Endothelial cell of umbilical vein (primary cell): ENCODE measurements around the gene SNAPC2. TPM values are rescaled to one million over a fixed set of nuclear protein-coding genes. Genes with fewer than 3 reads are reported as not detected.

Source experiments
- BruUV-seq: library from RNA; stranded (reverse); fragments of 400-500 nt; replicated peaks from 2 replicates; lab custom pipeline; 2021; lab: Mats Ljungman, UMichigan
- CTCF ChIA-PET: fragments of 300-600, 350-600 bp; sonication (Branson Sonifier 250); formaldehyde crosslinking; loops from one replicate; lab custom pipeline; 2021; ENCODE audit warnings: antibody characterized with exemption, inconsistent platforms; lab: Charles Lee
- POLR2A ChIA-PET: fragments of 300-600, 350-600 bp; sonication (Branson Sonifier 250); formaldehyde crosslinking; loops from one replicate; lab custom pipeline; 2021; ENCODE audit warnings: antibody characterized with exemption, inconsistent platforms; lab: Charles Lee
- DNase-seq: peaks from one replicate; pipeline ENCODE4 v3.0.0-alpha.2; 2011; ENCODE audit warnings: low read depth, low spot score
- FAIRE-seq: peaks from 2 replicates; lab custom pipeline; 2011; peaks lifted over from hg19 to GRCh38; lab: Jason Lieb, UNC
- H2AFZ ChIP-seq: 2 replicates; pipeline ENCODE4 v1.6.0; 2012; ENCODE audit warnings: low read depth, low read length, control low read depth, inconsistent platforms
- H3K27ac ChIP-seq: 2 replicates; pipeline ENCODE4 v1.5.1; 2011; ENCODE audit warnings: low read depth, mild to moderate bottlenecking, control low read depth, low read length, moderate library complexity; ENCODE audit not compliant: insufficient read depth
- H3K27me3 ChIP-seq, 2 experiments: 2 replicates each; pipeline versions ENCODE4 v1.6.0 to v1.6.1; 2011; ENCODE audit warnings: low read length in 2 of 2, mixed read lengths in 1 of 2; ENCODE audit not compliant: control insufficient read depth in 2 of 2, insufficient read depth in 2 of 2
- H3K36me3 ChIP-seq, 2 experiments: 2 replicates in 1 of 2; 3 replicates in 1 of 2; pipeline ENCODE4 v1.5.1; 2011; ENCODE audit warnings: low read length in 2 of 2, mild to moderate bottlenecking in 1 of 2, moderate library complexity in 1 of 2; ENCODE audit not compliant: control insufficient read depth in 2 of 2, insufficient read depth in 2 of 2; ENCODE audit errors: extremely low read depth in 1 of 2
- H3K4me1 ChIP-seq: 3 replicates; pipeline ENCODE4 v1.5.1; 2011; ENCODE audit warnings: mild to moderate bottlenecking, low read length; ENCODE audit not compliant: control insufficient read depth, insufficient read depth; ENCODE audit errors: extremely low read depth
- H3K4me2 ChIP-seq: 2 replicates; pipeline ENCODE4 v1.6.1; 2011; ENCODE audit warnings: low read length, control low read depth, mixed read lengths; ENCODE audit not compliant: insufficient read depth
- H3K4me3 ChIP-seq, 3 experiments: fragments of 200-600 bp in 1 of 3; sonication (generic), shearing (Covaris generic) in 1 of 3; replicated peaks in 1 of 3; 2 replicates each; pipeline ENCODE4 v1.5.1; 2011 to 2016; ENCODE audit warnings: control low read depth in 3 of 3, low read length in 3 of 3, mild to moderate bottlenecking in 2 of 3, inconsistent platforms in 1 of 3, low read depth in 1 of 3, moderate library complexity in 1 of 3; ENCODE audit not compliant: insufficient read depth in 1 of 3
- H3K79me2 ChIP-seq: 2 replicates; pipeline ENCODE4 v1.6.0; 2012; ENCODE audit warnings: low read length, inconsistent platforms; ENCODE audit not compliant: control insufficient read depth, insufficient read depth
- H3K9ac ChIP-seq: replicated peaks from 2 replicates; pipeline ENCODE3; 2011; ENCODE audit warnings: low read length, control low read depth; ENCODE audit not compliant: insufficient read depth; ENCODE audit errors: extremely low read depth
- H3K9me1 ChIP-seq: replicated peaks from 3 replicates; pipeline ENCODE4 v1.6.0; 2011; ENCODE audit warnings: mild to moderate bottlenecking, low read length; ENCODE audit not compliant: control insufficient read depth, insufficient read depth; ENCODE audit errors: extremely low read depth
- H3K9me3 ChIP-seq: replicated peaks from 2 replicates; pipeline ENCODE4 v1.5.1; 2012; ENCODE audit warnings: low read length, inconsistent platforms; ENCODE audit not compliant: control insufficient read depth, insufficient read depth
- H4K20me1 ChIP-seq: replicated peaks from 2 replicates; pipeline ENCODE3; 2011; ENCODE audit warnings: mild to moderate bottlenecking, low read length; ENCODE audit not compliant: control insufficient read depth, insufficient read depth; ENCODE audit errors: extremely low read depth
- CTCF ChIP-seq, 2 donors: IDR thresholded peaks; 1 replicate in 1 of 2; 2 replicates in 1 of 2; pipeline ENCODE4 v1.5.1; 2011; ENCODE audit warnings: low read length in 2 of 2, mild to moderate bottlenecking in 2 of 2, moderate library complexity in 2 of 2, control low read depth in 1 of 2, inconsistent platforms in 1 of 2, low read depth in 1 of 2; ENCODE audit not compliant: insufficient read depth in 1 of 2; ENCODE audit errors: extremely low read depth in 1 of 2
- EZH2 ChIP-seq: IDR thresholded peaks from 2 replicates; pipeline ENCODE4 v1.6.1; 2012; ENCODE audit warnings: borderline replicate concordance, low read depth, mild to moderate bottlenecking, moderate library complexity, low read length, inconsistent platforms; ENCODE audit not compliant: severe bottlenecking
- FOS ChIP-seq: IDR thresholded peaks from 2 replicates; pipeline ENCODE4 v1.6.1; 2011; ENCODE audit warnings: mild to moderate bottlenecking, low read length, moderate library complexity, borderline replicate concordance; ENCODE audit not compliant: insufficient read depth
- GATA2 ChIP-seq: IDR thresholded peaks from 2 replicates; pipeline ENCODE4 v1.7.0; 2011; ENCODE audit warnings: low read depth, mild to moderate bottlenecking, moderate library complexity, mixed read lengths, low read length; ENCODE audit not compliant: insufficient read length, insufficient read depth
- JUN ChIP-seq: IDR thresholded peaks from 2 replicates; pipeline ENCODE4 v1.6.1; 2011; ENCODE audit warnings: borderline replicate concordance, low read depth; ENCODE audit not compliant: insufficient read length, insufficient read depth
- MAX ChIP-seq: IDR thresholded peaks from 2 replicates; pipeline ENCODE4 v1.6.1; 2011; ENCODE audit not compliant: insufficient read depth, insufficient read length
- MYC ChIP-seq: IDR thresholded peaks from one replicate; pipeline ENCODE4 v1.6.1; 2011; ENCODE audit warnings: mild to moderate bottlenecking, low read depth, low read length
- POLR2A ChIP-seq: IDR thresholded peaks from 2 replicates; pipeline ENCODE4 v1.6.1; 2012; ENCODE audit warnings: low read depth, mild to moderate bottlenecking, control low read depth, low read length
- POLR2AphosphoS5 ChIP-seq: IDR thresholded peaks from 2 replicates; pipeline ENCODE4 v1.6.1; 2012; ENCODE audit warnings: low read depth, mild to moderate bottlenecking, control low read depth, low read length, moderate library complexity; ENCODE audit not compliant: insufficient read depth
- dilution Hi-C: fragments of 300-500 bp; cut with MboI; formaldehyde crosslinking; loops from one replicate; pipeline ENCODE4 v1.15.0; 2019; ENCODE audit warnings: low sequenced_read_pairs; ENCODE audit not compliant: extremely low pct_ligation_motif_present
- intact Hi-C: fragments of 100-400 bp; cut with micrococcal nuclease; formaldehyde crosslinking; loops from one replicate; pipeline ENCODE4 v1.10.0; 2022
- polyA plus RNA-seq, 4 experiments: library from polyadenylated mRNA; depleted of rRNA in 3 of 4; stranded (reverse) in 3 of 4; unstranded in 1 of 4; fragments of >200 nt; gene quantifications; 2 replicates each; pipeline versions ENCODE4 v1.2.1 to v1.2.3, GENCODE V29; 2011 to 2012; ENCODE audit warnings: missing spikeins in 1 of 4
- total RNA-seq: library from RNA; stranded (reverse); gene quantifications from 2 replicates; pipeline ENCODE4 v1.2.3, GENCODE V29; 2021

SNAPC2 gene
- total and polyA plus RNA-seq, 2 donors (not counting 3 experiments of a cell fraction or from before 2014, with no cell fraction given), result 23.7 to 25.8 TPM

- CTCF ChIA-PET, result interaction anchor here (0.9 to 2.6 kb wide), 4 partner anchors 31 to 332 kb away, joined by 3 to 14 read pairs (median 5); partner anchors contain the start of gene TIMM44
Measured at GRCh38 chr19:7899751-7900378, 20.3 kb upstream of the SNAPC2 start.

More at GRCh38 chr19:7899751-7900378, 20.3 kb upstream of the SNAPC2 start:
- no peak for DNase-seq
- peaks cover 14% of the 10 kb centered on the region for H3K4me1 ChIP-seq
- H3K27me3 ChIP-seq, result no peaks in the 10 kb centered on the region
- H3K36me3 ChIP-seq, result no peaks in the 10 kb centered on the region
- H3K9ac ChIP-seq, result no peak overlapping the region
- H3K9me1 ChIP-seq, result no peaks in the 10 kb centered on the region
- H4K20me1 ChIP-seq, result no peaks in the 10 kb centered on the region
- H3K9me3 ChIP-seq, result no peaks in the 10 kb centered on the region
- H3K27ac ChIP-seq, result no peak overlapping the region
- POLR2A ChIA-PET, result no interaction called here
- TF ChIP-seq EZH2 (no peak), JUN (no peak), MAX (no peak), POLR2AphosphoS5 (no peak), FOS (no peak), GATA2 (no peak), POLR2A (no peak), MYC (no peak), CTCF (IDR thresholded peaks at IDR 0.05; ENCODE audit: extremely low read depth in 1 of 2, insufficient read depth in 1 of 2, low read depth in 1 of 2, low read length in 2 of 2) (no peak)
- H2AFZ ChIP-seq, result no peak overlapping the region
- dilution Hi-C loops, result no loop called here
- H3K79me2 ChIP-seq, result peaks cover 9% of the 10 kb centered on the region
- no TSS peak for BruUV-seq
- FAIRE-seq, result no peak
- H3K4me2 ChIP-seq, result no peak overlapping the region
- no peak overlapping the region for H3K4me3 ChIP-seq
- intact Hi-C loops, result no loop called here
